OCI-LY1 (cell line): ENCODE results near the gene ANKRD55.

ENCODE experiments used
- H2AFZ ChIP-seq: fragments of 200-600 bp; sonication (generic), shearing (Covaris generic); 2 replicates; pipeline ENCODE4 v1.6.0; 2014; ENCODE audit warnings: antibody characterized with exemption, mild to moderate bottlenecking, low read length
- H3F3A ChIP-seq: fragments of 200-600 bp; sonication (generic), shearing (Covaris generic); 2 replicates; pipeline ENCODE4 v1.6.0; 2014; ENCODE audit warnings: mild to moderate bottlenecking, antibody characterized with exemption, low read length, moderate library complexity; ENCODE audit not compliant: insufficient read depth
- H3K27ac ChIP-seq: fragments of 200-600 bp; sonication (generic); 2 replicates; pipeline ENCODE4 v1.5.1; 2014; ENCODE audit warnings: low read length, mixed run types, mild to moderate bottlenecking, low read depth; ENCODE audit not compliant: poor library complexity, severe bottlenecking
- H3K27me3 ChIP-seq: fragments of 200-600 bp; sonication (generic); 2 replicates; pipeline ENCODE4 v1.6.0; 2014; ENCODE audit warnings: antibody characterized with exemption, mild to moderate bottlenecking, low read length, moderate library complexity; ENCODE audit not compliant: insufficient read depth
- H3K36me3 ChIP-seq: fragments of 200-600 bp; sonication (generic); 2 replicates; pipeline ENCODE4 v1.6.1; 2014; ENCODE audit warnings: mild to moderate bottlenecking, antibody characterized with exemption, low read length, moderate library complexity, mixed read lengths; ENCODE audit not compliant: insufficient read depth
- H3K4me1 ChIP-seq: fragments of 200-600 bp; sonication (generic); 2 replicates; pipeline ENCODE4 v1.5.1; 2014; ENCODE audit warnings: mild to moderate bottlenecking, low read length, moderate library complexity; ENCODE audit not compliant: insufficient read depth, severe bottlenecking
- H3K4me2 ChIP-seq: fragments of 200-600 bp; sonication (generic), shearing (Covaris generic); 2 replicates; pipeline ENCODE4 v1.6.1; 2014; ENCODE audit warnings: low read length
- H3K4me3 ChIP-seq: fragments of 200-600 bp; sonication (generic); 2 replicates; pipeline ENCODE4 v1.5.1; 2014; ENCODE audit warnings: low read length, low read depth, mild to moderate bottlenecking, mixed read lengths; ENCODE audit not compliant: poor library complexity, severe bottlenecking
- H3K79me2 ChIP-seq: fragments of 200-600 bp; shearing (Covaris generic); 2 replicates; pipeline ENCODE4 v1.6.1; 2016; ENCODE audit warnings: mixed run types, low read length, mixed read lengths; ENCODE audit not compliant: insufficient read depth
- H3K9ac ChIP-seq: fragments of 200-600 bp; sonication (generic), shearing (Covaris generic); 2 replicates; pipeline ENCODE4 v1.6.1; 2014; ENCODE audit warnings: mild to moderate bottlenecking, low read length, mixed read lengths
- H3K9me2 ChIP-seq: fragments of 200-600 bp; sonication (generic), shearing (Covaris generic); 2 replicates; pipeline ENCODE4 v1.6.1; 2014; ENCODE audit warnings: low read depth, mild to moderate bottlenecking, low read length, mixed read lengths
- H3K9me3 ChIP-seq: fragments of 200-600 bp; shearing (Covaris generic); 2 replicates; pipeline ENCODE4 v1.6.1; 2014; ENCODE audit warnings: low read length, mixed read lengths
- H4K20me1 ChIP-seq: fragments of 200-600 bp; sonication (generic), shearing (Covaris generic); 2 replicates; pipeline ENCODE4 v1.6.0; 2016; ENCODE audit warnings: mild to moderate bottlenecking, low read length; ENCODE audit not compliant: insufficient read depth
- CTCF ChIP-seq: fragments of 200-600 bp; sonication (generic), shearing (Covaris generic); IDR thresholded peaks from 2 replicates; pipeline ENCODE4 v1.5.1; 2017; ENCODE audit warnings: mild to moderate bottlenecking, antibody characterized with exemption, low read length, moderate library complexity, mixed read lengths
- EZH2 ChIP-seq: fragments of 200-600 bp; sonication (generic), shearing (Covaris generic); IDR thresholded peaks from 2 replicates; pipeline ENCODE4 v1.8.0; 2017; ENCODE audit warnings: borderline replicate concordance, mixed run types, mild to moderate bottlenecking, antibody characterized with exemption, low read length, moderate library complexity, mixed read lengths

The ANKRD55 gene

GRCh38 chr5:56191656-56192055 lies 41.5 kb downstream of the ANKRD55 start:
- H3K27me3 ChIP-seq, result 0 out of 2 replicates have a peak, but pooled peaks cover 4% of the 10 kb centered on the region
- no peaks in the 10 kb centered on the region for H3K4me1 ChIP-seq
- H3K4me2 ChIP-seq, result no peak overlapping the region
- H3K9ac ChIP-seq, result no peak overlapping the region
- no peaks in the 10 kb centered on the region for H3F3A ChIP-seq
- peaks cover 4% of the 10 kb centered on the region; the same call in 1 of the 2 replicates for H3K9me3 ChIP-seq
- no peaks in the 10 kb centered on the region for H3K36me3 ChIP-seq
- no peak overlapping the region for H2AFZ ChIP-seq
- H3K27ac ChIP-seq, result no peak overlapping the region
- no peak for TF ChIP-seq CTCF
- TF ChIP-seq EZH2, result no peak
- no peaks in the 10 kb centered on the region for H4K20me1 ChIP-seq
- no peak overlapping the region for H3K4me3 ChIP-seq
- H3K9me2 ChIP-seq, result no peaks in the 10 kb centered on the region
- no peaks in the 10 kb centered on the region for H3K79me2 ChIP-seq

- no peak overlapping the region for H3K4me2 ChIP-seq
- TF ChIP-seq EZH2 (no peak), CTCF (no peak)
- no peak overlapping the region for H2AFZ ChIP-seq
- no peaks in the 10 kb centered on the region for H3F3A ChIP-seq
- H3K9ac ChIP-seq, result no peak overlapping the region
- H3K27ac ChIP-seq, result no peak overlapping the region
- H4K20me1 ChIP-seq, result no peaks in the 10 kb centered on the region
- no peak overlapping the region for H3K4me3 ChIP-seq
- H3K9me2 ChIP-seq, result no peaks in the 10 kb centered on the region
- H3K4me1 ChIP-seq, result no peaks in the 10 kb centered on the region
- H3K36me3 ChIP-seq, result no peaks in the 10 kb centered on the region
- H3K9me3 ChIP-seq, result peaks cover 4% of the 10 kb centered on the region; the same call in 1 of the 2 replicates
- H3K27me3 ChIP-seq, result 0 out of 2 replicates have a peak, but pooled peaks cover 4% of the 10 kb centered on the region
- no peaks in the 10 kb centered on the region for H3K79me2 ChIP-seq
Measured at GRCh38 chr5:56190497-56190896, 42.6 kb downstream of the ANKRD55 start.

- Histone ChIP-seq H3K9ac (no peak overlapping the region), H3F3A (no peaks in the 10 kb centered on the region), H2AFZ (no peak overlapping the region), H3K9me3 (no peaks in the 10 kb centered on the region), H4K20me1 (no peaks in the 10 kb centered on the region), H3K4me3 (no peak overlapping the region), H3K4me2 (no peak overlapping the region), H3K27me3 (0 out of 2 replicates have a peak, but pooled peaks cover 2% of the 10 kb centered on the region), H3K4me1 (no peaks in the 10 kb centered on the region), H3K27ac (no peak overlapping the region), H3K79me2 (no peaks in the 10 kb centered on the region), H3K9me2 (no peaks in the 10 kb centered on the region), H3K36me3 (no peaks in the 10 kb centered on the region)
- TF ChIP-seq CTCF (no peak), EZH2 (no peak)
Measured at GRCh38 chr5:56185768-56186311, 47.3 kb downstream of the ANKRD55 start.
